Left colon (tissue), 2 donors: ENCODE results near the gene GGA2. TPM values are rescaled to one million over a fixed set of nuclear protein-coding genes. Genes with fewer than 3 reads are reported as not detected.
"Not testable (repeated sequence)": the region's sequence is repeated elsewhere in the genome, so short reads cannot be mapped to it uniquely, and the experiment has no call there.

ENCODE experiments used
- ATAC-seq: fragments of 200-7000 bp; cut with Tn5 transposase; one replicate; pipeline ENCODE4 v1.9.1; 2020; ENCODE audit warnings: mild to moderate bottlenecking, moderate library complexity
- DNase-seq, 2 donors: peaks; one replicate each; pipeline ENCODE4 v3.0.0-alpha.2; 2020
- intact Hi-C, 2 donors: fragments of 100-400 bp; cut with DNase I in 1 of 2; cut with micrococcal nuclease in 1 of 2; formaldehyde crosslinking; loops; one replicate each; pipeline versions ENCODE4 v1.11.2 to v1.14.0; 2022; cut with DNase I, micrococcal nuclease
- total RNA-seq, 2 donors: library from RNA; stranded (reverse); fragmentation: NEBNext Ultra II Directional; extraction: Animal tissue kit (Norgen Biotek cat#: 25700); gene quantifications; one replicate each; pipeline ENCODE4 v1.2.1, GENCODE V29; 2021
- donor health status: DM: no; HTN: no; CAD: no.
- donor health status: DM: yes; HTN: yes; CAD: no.

The GGA2 gene
- total RNA-seq, 2 donors from 2014 or later: 42.6 to 45.3 TPM

DNA sequence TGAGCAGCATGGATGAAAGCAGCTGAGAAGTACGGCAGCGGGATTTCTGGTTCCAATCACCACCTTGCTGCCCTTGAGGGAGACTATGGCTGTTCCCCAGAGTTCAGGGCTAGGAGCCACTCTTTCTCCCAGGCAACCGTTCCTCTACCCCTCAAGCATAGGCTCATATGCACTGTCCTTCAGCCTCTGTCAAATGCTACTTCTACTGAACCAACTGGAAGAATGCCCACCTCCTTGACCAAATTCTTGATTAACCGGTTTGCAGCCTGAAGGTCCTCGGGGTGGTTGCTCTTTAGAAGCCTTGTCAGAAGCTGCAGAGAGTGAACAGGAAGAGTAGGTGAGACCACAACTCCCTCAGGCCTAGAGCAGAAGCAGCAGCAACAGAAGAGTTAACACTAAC, 23.8 kb downstream of the GGA2 start:
- no peak for ATAC-seq
- DNase-seq: no peak
- intact Hi-C loops: no loop called here

DNA sequence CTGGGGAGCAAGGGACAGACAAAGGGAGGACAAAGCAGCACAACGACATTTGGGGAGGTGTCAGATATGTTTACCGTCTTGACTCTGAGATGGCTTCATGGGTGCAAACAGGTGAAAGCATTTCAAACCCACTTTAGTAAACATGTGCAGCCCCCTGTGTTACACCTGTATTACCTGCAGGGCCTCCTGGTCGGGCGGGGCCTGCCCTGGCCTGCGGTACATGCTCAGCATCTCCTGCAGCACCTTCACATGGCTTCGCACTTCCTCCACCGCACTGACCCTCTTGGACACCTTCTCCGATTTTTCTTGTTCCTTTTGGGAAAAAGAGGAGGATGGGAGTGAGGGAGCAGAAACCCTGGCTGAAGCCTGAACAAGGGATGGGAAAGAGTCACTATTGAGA, 24.5 kb downstream of the GGA2 start:
- intact Hi-C loops: no loop called here
- ATAC-seq (no peak), DNase-seq (no peak)

DNA sequence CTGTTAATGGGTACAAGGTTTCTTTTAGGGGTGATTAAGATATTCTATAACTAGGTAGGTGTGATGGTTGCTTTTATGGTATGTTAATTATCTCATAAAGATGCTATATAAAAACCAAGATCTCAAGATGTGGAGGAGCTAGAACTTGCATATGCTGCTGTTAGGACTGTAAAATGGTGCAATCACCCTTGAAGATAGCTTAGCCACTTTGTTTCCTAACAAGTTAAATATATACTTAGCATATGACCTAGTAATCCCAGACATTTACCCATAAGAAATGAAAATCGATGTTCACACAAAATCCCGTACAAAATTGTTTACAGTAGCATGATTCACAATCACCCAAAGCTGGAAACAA, 25.1 kb downstream of the GGA2 start:
- peak; percentile 87 for ATAC-seq
- no peak for DNase-seq
- intact Hi-C loops: no loop called here

DNA sequence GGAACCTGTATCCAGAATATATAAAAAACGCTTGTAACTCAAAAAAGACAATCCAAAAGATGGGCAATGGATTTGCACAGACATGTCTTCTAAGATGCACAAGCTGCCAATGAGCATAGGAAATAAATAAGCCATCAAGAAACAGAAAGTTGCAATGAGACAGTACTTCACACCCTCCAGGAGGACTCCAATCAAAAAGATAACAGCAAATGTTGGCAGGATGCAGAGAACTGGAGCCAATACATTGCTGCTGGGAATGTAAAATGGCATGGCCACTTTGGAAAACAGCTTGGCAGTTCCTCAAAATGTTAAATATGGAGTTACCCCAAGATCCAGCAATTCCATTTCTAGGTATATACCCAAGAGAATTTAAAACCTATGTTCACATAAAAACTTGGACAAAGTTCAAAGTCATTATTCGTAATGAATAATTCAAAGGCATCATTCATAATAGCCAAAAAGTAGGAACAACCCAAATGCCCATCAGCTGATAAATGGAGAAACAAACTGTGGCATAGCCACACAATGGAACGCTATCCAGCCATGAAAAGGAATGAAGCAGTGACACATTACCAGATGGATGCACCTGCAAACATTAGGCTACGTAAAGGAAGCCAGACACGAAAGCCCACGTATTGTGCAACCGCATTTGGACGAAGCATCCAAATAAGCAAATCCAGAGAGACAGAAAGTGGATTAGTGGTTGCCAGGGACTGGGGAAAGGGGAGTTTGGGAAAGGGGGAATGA, 25.6 kb downstream of the GGA2 start:
- DNase-seq (no peak), ATAC-seq (no peak)
- intact Hi-C loops: no loop called here

DNA sequence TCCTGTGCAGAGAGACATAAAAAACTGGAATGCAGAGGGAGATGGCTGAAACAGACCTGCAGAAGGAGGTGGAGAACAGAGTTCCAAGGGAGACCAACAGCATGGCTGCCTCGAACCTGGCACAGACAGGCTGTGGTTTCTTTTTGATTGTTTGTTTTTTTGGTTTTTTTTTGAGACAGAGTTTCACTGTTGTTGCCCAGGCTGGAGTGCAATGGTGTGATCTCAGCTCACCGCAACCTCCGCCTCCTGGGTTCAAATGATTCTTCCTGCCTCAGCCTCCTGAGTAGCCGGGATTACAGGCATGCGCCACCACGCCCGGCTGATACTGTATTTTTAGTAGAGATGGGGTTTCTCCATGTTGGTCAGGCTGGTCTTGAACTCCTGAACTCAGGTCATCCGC, 26.8 kb downstream of the GGA2 start:
- ATAC-seq, DNase-seq, intact Hi-C loops: not testable (repeated sequence)

DNA sequence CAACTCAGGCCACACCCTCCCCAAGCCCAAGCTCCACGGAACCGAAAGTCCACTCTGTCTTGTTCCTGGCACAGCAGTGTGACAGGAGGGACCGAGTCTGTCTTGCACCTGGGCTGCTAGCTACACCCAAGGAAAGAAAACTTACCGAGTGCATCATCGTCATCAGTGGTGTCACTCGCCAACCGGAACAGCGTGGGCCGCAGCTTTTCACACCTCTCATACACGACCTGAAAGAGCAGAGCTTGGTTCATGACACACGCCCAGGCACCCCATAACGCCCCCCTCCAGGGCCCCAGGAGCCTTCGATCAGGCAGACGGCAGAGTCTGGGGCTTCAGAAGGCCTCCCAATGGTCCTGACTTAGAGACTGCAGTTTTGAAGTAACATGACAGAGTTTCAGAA, 27.5 kb downstream of the GGA2 start:
- DNase-seq: no peak
- no peak for ATAC-seq
- intact Hi-C loops: no loop called here

DNA sequence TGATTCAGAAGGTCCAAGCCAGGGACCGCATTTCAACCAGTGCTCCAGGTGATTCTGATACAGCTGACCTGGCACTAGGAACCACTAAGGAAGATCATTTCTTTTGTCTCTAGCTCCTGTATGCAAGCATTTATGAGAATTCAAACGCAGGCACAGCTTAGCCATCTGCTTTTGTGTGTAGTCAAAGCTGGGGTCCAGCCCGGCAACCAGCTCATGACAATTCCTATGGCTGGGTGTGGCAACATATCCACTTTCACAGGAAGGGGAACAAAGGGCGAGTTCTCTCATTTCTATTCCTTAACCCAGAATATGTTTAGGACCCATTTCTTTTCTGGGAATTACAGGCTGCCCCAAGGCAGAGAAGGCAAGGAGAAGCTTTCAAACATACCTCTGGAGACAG, 30.0 kb downstream of the GGA2 start:
- ATAC-seq (peak; percentile 46), DNase-seq (no peak)
- intact Hi-C loops: no loop called here

DNA sequence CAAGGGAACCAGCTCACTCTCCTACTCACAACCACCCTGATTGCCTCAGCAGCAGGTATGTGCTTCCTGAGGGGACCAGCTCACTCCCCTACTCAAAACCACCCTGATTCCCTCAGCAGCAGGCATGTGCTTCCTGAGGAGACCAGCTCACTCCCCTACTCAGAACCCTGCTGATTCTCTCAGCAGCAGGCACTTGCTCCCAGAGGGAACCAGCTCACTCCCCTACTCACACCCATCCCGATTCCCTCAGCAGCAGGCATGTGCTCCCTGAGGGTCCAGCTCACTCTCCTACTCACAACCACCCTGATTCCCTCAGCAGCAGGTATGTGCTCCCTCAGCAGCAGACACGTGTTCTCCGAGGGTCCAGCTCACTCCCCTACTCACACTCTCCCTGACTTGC, 31.2 kb downstream of the GGA2 start:
- ATAC-seq: no peak
- intact Hi-C loops: no loop called here
- DNase-seq: no peak

DNA sequence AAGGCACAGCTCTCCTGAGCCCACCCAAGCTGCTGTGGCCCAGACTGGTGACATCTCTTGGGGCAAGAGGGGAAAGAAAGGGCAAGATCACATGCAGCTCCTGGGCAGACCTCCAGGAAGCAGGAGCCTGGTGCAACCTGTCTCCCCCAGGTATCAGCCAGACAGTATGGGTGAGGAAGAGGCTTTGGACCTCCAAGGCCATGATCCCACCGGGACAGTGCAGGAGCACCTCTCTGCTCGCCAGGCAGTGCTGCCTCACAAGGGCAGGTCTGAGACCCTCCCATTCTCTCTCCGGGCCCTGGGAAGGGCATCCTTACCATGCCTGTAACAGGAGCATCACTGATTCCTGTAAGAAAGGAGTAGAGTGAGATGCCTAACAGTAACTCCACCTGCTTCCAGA, 31.7 kb downstream of the GGA2 start:
- no peak for ATAC-seq
- DNase-seq: no peak
- intact Hi-C loops: no loop called here

DNA sequence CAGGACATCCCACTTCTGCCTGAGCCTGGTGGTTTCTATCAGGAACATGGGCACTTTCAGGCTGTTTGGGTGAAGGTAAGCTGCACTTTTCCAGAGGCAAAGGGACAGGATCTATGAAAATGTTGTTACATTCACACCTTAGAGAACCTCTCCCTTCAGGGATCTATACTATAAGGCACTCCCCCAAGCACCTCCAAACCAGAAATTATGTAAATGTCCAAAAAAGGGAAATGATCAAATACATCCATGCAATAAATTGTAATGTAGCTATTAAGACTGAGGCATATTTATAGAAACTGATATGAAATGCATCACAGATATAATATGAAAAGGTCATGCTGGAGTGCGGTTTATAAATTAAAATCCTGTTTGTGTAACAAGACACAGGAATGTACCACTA, 34.0 kb downstream of the GGA2 start:
- intact Hi-C loops: no loop called here
- DNase-seq (no peak), ATAC-seq (no peak)

DNA sequence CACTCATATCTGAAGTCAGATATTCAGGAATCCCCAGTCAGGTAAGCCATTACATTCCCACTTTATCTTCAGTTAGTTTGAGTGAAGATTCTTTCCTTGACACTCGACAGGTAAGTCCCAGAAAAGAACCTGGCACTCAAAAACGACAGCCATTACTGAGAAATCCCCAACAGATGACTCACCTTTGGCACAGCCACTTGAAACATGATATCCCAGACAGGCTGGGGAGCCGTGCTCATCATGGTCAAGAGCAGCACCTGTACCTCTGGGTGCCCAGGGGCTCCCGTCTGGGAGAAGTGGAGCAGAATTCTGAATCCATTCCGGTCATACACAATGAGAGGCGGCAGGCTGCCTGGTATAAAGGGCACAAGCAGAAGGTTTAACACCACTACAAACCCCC, 40.5 kb downstream of the GGA2 start:
- no peak for ATAC-seq

DNA sequence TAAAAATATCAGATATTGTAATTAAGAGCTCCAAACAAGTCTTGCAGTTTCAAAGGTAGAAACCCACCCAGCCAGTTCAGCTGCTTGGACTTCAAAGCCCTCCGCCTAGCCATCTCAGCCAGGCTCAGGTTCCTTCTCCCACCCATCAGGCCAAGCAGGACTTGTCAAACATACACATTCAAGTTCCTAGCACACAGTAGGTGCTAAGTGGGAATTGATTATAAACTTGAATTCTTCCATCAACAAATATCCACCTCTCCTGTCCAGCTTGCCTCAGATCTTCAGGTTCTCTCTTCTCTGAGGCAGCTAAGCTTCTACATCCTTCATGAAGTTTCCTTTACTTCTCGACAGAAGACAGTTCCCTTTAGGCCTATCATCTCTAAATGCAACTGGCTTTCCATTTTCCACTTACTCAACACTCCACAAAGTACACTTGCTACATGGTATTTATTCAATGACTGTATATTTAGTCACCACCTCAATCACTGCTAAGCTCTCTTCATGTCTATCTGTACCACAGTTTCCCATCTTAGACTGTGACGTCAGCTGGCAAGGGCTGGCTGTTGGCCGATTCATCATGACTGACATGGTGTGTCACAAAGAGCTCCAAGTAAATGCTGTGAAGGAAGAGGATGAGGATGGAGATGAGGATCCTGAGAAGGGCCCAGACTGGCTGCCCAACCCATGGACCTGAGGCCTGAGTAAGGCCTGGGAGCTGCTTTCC, 44.0 kb downstream of the GGA2 start:
- intact Hi-C loops: no loop called here
- no peak for ATAC-seq
- DNase-seq: no peak

More for the DNA sequence above, 40.5 kb downstream of the GGA2 start:
- DNase-seq: no peak
- intact Hi-C loops: no loop called here

DNA sequence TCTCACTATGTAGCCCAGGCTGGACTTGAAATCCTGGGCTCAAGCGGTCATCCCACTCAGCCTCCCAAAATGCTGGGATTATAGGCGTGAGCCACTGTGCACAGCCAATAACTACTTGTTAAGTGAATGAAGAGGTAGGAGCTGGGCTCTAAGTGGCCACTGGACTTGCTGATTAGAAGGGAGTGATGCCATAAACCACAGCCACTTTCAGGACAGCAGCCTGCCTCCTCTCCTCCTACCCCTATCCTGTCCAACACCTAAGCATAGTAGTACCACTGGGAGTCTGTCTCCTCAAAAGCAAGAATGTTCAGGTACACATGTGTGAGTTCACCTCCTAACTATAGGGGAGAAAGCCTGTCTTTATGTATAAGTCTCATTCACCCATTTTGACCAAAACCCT, 45.1 kb downstream of the GGA2 start:
- intact Hi-C loops: no loop called here
- ATAC-seq: no peak
- DNase-seq: no peak

DNA sequence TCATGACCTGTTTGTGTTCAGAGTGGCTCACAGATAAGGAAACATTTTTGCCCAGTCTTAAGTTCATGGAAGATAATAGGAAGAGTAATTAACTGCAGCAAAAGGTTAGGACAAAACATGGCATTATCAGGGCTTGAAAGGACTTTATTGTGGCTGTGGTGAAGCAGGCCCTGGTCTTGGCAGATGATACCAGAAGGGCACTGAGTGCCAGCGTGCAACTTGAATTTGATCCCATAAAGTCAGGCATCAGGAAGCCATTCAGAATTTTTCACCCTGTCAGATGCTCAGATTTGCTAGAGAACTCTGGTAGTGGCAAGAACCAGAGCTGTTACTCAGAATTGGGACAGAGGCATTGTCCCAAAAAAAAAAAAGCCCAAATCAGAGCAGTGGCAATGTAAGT, 46.1 kb downstream of the GGA2 start:
- DNase-seq (no peak), ATAC-seq (no peak)
- intact Hi-C loops: no loop called here

DNA sequence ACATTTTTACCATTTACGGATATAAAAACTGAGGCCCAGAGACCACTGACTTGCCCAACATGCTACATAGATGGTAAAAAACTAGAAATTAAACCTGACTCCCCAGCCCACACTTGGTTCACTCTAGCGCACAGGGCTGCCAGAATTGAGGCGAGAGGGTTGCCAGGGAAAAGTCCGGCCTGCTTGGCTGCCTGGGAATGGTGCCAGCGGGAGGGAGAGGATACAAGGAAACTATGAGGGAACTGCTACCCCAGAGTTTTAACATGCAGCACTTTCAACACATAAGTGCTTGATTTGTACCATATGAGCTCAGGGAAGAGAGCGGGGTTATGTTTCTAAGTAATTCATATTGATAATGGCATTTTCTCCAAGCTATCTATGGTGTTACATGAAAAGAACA, 47.3 kb downstream of the GGA2 start:
- peak; percentile 76 to 84 for DNase-seq
- intact Hi-C loops: not testable (repeated sequence)
- peak; percentile 85 for ATAC-seq

DNA sequence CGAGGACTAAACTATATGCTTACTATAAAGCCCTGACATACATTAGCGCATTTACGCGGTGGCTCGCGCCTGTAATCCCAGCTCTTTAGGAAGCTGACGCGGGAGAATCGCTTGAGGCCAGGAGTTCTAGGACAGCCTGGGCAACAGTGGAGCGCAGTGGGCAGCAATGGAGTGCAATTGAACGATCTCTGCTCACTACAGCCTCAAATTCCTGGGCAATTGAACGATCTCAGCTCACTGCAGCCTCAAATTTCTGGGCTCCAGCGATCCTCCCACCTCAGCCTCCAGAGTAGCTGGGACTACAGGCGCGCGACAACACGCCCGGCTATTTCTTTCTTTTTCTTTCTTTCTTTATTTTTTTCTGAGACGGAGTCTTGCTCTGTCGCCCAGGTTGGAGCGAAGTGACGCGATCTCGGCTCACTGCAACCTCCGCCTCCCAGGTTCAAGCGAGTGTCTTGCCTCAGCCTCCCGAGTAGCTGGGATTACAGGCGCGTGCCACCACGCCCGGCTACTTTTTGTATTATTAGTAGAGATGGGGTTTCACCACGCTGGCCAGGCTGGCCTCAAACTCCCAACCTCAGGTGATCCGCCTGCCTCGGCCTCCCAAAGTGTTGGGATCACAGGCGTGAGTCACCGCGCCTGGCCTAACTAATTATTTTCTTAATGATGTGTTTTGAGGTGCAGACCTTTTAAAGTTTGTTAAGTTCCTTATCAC, 56.8 kb downstream of the GGA2 start:
- ATAC-seq (peak; percentile 3), DNase-seq (no peak)
- intact Hi-C loops: no loop called here

DNA sequence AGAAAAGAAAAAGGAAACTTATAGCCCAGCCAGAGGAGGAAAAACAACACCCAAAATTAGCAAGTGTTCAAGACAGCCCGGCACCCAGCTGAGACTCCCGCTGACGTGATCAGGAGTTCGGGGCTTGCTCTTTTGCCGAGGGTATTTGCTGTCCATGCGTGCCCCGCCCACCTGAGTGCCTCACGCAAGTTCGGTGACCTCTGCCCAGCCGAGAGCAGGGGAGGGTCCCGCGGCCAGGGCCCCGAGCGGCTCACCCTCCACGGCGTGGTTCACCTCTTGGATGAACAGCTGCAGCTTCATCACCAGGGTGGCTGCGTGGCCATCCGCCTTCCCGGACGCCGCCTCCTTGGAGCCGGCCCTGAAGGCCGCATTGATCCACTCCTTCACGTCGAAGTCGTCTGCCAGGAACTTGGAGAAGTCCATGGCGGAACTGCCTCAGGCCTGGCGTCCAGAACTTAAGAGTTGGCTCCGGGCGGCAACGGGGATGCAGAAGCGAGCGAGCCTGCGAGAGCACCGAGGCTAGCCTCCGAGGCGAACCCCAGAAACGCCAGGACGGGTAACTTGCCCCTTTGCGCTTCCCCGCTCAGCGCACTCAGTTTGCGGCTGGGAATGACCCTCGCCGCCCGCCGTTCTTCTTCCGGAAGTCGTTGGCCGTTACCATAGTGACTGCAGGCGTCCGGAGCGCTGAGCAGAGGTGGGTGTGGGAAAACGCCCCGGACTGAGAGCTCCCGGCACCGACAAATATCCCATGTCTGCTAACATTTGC, 57.5 kb downstream of the GGA2 start, which contains the start of gene COG7:
Gene COG7, minus strand, starts transcription at position 618 of the 766 bp plus-strand sequence. Its CDS starts 195 bp downstream, at position 423.
- ATAC-seq (peak; percentile 84), DNase-seq (peak; percentile 83 to 92)
- intact Hi-C loops: no loop called here

DNA sequence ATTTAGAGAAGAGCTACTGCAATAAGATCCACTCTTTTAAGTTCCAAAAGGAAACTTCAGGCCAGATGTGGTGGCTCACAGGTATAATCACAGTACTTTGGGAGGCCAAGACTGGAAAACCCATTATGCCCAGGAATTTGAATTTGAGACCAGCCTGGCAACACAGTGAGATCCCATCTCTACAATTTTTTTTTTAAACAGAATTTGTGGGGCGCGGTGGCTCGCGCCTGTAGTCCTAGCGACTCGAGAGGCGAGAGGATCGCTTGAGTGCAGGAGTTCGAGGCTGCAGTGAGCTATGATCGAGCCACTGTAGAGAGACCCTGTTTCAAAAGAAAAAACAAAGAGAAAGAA, 58.1 kb downstream of the GGA2 start:
- intact Hi-C loops: no loop called here
- ATAC-seq: peak; percentile 1
- DNase-seq: no peak

DNA sequence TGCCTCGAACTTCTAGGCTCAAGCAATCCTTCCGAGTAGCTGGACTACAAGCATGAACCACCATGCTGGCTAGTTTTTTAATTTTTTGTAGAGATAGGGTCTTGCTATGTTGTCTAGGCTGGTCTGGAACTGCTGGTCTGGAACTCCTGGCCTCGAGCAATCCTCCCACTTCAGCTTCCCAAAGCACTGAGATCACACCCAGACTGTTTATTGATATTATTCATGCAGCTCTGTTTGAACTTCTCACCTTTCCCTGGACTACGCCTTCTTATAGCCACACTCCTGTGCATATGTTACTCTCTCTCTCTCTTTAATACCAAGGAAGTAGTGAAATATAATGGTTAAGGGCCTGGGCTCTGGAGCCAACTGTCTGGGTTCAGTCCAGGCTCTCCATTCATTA, 61.9 kb downstream of the GGA2 start:
- DNase-seq: peak in 1 of 2 donors; percentile 42
- intact Hi-C loops: no loop called here
- peak; percentile 81 for ATAC-seq
